ENCODE results near the gene SLU7.

Gene SLU7

DNA sequence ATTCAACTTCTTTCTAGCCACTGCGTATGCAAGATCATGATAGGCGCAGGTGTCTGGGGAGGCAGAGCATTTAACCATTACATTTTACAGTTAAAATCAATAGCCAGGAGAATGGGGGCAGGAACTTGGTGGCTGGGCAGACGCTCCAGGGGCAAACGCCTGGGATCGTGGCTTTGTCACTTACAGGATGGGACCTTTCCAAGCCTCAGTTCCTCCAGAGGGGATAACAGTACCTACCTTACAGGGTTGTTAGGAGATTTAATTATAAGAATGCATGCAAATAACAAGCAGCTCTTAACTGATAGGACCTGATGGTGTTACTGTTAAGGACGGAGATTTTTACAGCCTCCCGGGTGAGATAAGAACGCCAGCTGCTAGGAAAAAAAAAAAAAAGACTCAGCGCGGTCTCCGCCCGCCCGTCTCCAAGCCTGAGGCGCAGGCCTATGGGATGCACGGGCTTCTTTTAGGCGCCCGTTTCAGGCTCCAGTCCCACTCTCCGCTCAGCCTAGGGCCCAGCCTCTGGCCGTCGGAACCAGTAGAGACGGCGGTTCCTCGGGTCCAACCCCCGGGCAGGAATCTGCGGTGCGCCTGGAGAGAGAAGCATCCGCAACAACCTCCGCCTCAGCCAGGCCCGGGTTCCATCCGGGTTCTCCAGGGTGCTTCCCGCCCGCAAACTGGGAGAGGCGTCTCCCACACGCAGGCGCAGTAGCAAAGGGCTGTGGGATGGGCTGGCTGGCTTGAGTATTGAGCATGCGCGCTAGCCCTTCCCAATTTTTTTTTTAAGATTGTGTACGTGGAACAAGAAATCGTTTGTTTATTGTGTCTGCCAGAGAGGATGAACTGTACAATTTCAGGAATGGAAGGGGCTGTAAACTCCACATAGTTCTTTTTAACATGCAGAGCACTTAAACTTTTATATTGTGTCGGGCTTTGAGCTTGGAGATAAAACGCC, 19.2 kb downstream of the SLU7 start, which contains the start of gene FAM200C:
Gene FAM200C, minus strand, starts transcription at position 653 of the 952 bp plus-strand sequence. CDS start 4,564 bp downstream, outside the sequence.
- DNase-seq: peak; percentile 30

DNA sequence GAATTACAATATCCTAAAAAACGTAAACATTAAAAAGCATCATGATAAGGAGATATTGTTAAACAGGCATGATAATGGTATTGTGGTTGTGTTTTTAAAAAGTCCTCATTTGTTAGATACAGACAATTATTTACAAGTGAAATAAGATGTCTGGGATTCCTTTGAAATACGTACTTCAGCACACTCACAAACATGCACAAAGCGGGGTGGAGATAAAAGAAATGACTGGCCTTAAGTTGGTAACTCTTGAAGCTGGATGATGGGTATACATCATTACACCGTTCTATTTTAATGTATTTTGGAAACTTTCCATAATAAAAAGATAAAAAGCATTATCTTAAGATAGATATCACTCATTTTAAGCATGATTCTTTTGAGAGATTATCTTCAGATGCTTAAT, 20.1 kb downstream of the SLU7 start:
- DNase-seq: no peak

DNA sequence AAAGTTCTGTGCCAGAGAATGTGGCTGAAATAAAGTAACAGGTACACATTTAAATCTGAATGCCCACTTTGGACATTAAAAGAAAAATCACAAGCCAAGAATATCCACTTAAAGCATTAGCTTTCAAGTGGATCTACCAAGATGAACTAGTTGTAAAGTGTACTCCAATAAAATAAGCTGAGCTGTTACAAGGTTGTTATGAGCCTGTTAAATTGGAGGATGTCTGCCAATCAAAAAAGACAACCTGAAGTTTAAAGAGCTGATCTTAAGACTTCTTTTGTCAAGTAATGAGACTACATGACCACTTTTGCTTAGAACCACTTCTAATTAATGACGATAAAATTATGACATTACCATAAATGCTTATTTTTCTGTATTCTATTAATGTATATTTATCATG, 21.4 kb downstream of the SLU7 start:
- DNase-seq: no peak

DNA sequence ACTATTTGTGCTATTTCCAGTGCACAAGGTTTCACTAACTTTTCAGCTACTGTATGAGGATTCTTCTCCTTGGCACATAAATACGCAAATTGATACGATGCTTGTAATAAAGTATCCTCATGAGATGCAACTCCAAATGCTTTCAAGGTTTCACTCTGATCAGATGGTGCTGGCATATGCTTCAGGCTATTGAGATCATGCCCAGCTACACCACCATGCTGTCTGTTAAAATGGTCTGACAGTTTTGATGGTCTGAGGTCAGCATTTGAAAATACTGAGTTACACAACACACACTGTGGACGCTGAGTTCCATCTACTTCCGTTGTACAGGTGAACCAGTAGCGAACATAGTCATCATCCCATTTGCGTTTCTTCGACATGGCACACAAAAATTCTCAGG, 23.8 kb downstream of the SLU7 start:
- no peak for DNase-seq

DNA sequence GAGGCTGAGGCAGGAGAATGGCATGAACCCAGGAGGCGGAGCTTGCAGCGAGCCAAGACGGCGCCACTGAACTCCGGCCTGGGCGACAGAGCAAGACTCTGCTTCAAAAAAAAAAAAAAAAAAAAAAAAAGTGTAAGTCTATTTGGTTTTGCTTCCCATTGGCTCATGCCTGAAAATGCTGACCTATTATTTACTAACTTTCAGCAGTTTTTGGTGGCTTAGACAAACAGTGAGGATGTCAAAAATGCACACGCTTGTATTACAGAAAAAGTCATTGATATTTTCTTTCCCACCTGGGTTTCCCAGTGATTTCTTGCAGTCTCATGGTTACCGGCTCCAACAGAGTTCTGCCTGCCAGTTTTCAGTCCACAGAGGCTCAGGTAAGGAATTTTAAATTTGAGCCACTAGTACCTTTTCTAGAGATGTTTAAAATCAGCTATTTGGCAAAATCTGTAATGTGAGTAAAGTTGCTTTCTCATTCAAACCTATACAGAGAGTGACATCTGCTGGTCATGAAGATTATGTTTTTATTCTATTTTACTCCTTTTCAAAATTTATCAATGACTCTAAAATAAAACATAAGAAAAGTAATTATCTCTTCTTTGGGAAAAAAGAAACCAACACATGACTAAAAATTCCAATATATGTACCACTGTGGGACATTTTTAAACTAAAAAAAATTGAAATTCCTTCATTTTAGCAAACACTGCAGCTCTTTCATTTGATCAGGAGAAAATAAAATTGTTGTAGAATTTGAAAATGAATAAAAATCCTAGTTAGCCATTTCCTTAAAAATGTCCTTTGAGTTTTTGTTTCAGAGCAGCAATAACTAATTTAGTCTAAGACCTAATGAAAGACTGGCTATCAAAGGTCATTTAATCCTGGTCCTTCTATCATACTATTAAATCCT, 27.8 kb downstream of the SLU7 start:
- no peak for DNase-seq

DNA sequence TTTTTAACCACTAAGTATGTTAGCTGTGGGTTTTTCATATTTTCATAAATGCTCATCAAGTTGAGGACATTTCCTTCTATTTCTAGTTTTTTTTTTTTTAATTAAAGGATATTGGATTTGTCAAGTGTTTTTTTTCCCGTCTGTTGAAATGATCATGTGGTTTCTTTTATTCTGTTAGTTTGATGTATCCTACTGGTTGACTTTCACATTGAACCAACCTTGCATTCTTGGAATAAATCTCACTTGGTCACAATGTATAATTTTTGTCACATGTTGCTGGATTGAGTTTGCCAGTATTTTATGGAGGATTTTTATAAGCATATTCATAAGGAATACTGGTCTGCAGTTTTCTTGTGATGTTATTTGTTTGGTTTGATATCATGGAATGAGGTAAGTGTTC, 31.4 kb downstream of the SLU7 start:
- no peak for DNase-seq

DNA sequence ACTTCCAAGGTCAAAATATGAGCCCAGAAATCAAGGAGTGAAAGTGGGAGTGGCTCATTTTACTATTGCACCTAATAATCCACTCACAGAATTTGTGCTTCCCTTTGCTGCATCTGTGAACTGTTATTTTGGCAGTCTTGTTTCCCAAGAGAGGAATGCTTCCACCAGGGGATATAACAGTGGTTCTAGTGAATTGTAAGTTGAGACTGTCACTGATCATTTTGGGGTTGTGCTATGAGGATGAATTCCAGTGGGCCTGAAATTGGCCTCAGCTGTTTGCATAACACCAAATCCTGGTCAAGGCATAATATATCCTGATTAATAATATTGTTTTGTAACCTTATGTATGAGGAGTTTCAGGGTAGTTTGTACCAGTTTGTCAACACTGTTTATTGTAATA, 33.4 kb downstream of the SLU7 start:
- DNase-seq: no peak

DNA sequence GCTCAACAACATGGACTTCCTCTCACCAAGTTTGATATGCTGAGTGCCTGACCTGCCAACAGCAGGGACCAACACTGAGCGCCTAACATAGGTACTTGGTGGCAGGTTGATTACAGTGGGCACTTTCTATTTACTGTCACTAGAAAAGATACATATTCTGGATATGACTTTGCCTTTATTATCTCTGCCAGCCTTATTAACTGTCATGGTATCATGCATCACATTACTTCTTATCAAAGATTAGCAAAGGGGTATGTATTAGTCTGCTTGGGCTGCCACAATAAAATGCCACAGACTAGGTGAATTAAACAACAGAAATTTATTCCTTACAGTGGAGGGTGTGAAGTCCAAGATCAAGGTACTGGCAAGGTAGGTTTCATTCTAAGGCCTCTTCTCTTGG, 34.2 kb downstream of the SLU7 start:
- DNase-seq: no peak

DNA sequence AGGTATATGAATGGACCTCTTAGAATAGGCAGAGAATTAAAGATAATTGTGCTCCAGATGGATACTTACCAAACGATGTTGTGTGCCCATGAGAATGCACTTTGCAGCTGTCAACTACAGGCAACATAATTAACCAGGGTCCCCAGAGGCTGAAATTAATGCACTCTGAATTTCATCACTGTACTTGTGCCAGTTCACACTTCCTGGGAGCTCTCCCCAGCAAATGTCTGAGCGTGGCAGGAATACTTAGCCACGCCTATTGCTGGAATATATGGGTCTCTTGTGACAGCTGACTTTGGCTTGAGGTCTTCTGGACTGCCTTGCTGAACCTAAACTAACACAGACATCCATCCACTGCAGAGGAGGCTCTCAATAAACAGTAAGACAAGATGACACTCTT, 36.5 kb downstream of the SLU7 start:
- no peak for DNase-seq

DNA sequence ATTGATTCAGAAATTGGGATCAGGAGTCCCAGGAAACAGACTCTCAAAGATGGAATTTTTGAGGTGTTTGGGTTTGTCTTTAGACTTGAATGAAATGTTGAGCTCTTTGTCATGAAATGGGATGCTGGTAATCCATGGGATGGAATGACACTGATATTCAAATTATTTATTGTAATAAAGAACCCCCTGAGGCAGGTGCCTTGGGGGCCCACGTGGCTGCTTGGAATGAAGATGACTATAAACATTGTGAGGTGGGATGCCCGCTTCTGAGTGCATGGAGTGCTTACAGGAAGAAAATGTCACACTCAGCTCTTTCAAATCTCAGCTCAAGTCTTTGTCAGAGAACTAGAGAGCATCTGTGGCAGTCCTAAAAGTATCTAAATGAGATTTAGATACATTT, 38.8 kb downstream of the SLU7 start:
- DNase-seq: no peak

DNA sequence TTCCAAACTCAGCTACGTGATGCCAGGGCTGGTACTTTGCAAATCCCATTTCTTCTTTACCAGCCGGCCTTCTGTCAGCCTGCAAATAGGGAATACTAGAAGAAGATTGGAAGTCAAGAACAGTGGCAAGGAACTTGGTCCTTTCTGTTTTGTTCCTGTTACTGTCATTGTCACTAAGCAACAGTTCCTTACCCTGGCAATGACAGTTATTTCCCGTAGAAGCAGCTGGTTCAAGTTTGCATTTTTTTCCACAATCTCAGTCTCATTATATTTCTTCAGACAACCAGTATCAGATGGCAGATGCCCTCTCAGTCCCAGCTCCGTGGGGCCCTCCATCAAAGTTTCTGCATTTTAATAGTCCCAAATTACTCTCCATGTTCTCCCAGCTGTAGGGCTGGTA, 39.4 kb downstream of the SLU7 start:
- DNase-seq: no peak

DNA sequence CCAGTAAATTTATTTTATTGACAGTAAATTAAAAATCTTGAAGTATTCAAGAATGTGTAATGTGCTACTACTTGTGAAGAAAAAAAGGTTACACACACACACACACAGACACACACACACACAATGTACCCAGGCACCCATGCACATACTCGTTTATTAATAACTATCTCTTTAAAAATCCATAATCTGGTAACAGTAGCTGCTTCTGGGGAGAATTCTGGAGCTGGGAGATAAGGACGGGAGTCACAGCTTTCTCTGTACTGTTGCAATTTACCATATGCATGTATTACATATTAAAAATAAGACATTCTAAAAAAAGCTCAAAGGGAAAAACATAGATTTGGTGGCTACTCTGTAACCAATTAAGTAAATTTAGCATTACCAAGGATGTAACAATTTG, 40.6 kb downstream of the SLU7 start:
- DNase-seq: no peak

DNA sequence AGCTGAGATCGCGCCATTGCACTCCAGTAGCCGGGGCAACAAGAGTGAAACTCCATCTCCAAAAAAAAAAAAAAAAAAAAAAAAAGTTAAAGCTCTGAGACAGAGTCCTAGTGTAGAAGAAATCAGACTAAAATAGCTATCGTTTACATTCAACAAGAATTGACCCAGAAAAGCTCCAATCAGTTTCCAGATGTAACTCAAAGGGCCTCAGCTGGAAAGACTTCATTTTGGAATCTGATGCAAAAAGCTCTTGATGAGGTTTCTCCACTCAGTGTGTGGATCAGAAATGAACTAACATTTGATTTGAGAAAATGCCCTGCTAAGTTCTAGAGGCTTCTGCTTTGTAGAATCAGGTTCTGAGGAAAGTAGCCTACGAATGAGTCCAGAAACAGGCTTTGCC, 41.2 kb downstream of the SLU7 start:
- DNase-seq: no peak

DNA sequence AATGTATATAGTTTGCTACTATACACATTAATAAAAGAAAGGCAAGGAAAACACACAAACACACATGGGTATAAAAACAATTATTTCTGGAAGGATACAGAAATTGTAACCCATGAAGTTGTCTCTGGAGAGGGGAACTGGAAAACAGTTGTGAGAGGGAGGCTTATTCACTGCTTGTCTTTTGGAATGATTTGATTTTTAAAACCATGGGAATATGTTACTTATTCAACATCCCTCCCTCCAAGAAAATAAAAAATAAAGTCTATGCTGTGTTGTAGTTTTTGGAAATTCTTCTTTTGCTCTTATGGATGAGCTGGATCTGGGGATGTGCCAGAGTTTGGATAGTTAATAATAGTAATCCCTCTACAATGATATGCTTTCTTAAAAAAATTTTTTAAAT, 42.5 kb downstream of the SLU7 start:
- no peak for DNase-seq

DNA sequence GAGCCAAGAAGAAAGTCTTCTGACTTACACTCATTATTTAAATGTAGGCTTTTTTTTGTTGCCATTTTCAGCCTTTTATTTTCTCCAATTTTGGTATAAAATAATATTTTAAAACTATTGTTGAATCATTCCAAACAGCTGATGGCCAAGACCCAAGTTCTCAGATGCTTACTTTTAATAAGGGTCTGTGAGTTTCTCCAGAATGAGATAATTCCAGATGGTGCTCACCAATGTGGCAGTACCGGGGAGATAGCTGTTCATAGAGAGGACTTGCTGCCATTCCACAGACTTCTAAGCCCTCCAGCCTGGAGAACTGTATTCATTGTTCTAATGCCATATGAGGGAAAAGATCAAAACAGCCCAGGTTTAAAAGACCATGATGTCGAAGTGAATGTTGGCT, 43.2 kb downstream of the SLU7 start:
- DNase-seq: no peak

DNA sequence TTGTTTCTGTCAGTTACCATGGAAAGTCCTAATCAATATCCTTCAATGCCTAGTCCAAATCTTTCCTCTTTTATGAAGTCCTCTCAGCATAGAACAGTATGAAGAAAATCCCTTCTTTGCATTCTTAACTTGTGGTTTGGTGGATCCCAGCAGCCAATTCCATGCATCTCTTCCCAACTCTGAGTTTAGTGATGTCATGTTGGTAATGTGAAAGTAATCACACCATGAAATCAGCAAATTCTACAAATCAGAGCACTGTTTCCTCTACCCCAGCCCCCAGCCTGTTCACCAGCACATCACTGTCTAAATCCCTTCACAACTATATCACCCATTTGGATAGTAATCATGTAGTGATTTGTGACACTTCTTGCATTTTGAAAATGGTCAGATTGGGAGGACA, 43.7 kb downstream of the SLU7 start:
- no peak for DNase-seq

DNA sequence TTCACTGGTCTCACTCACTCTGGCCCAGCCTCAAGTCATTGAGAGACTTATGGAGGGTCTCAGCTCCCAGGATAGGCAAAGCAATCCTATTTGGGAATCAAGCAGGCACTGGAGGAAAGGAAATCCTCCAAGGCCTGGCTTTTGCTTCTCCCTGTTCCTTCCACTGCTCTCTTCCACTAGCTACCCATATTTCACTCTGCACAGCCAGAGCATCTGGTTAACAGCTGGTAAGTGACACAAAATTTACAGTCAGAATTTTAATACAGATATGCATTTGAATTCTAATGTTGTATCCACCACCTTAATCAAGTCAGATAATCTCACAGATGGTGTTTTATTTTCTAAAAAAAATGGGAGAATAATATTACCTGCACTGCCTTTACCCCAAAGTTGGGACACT, 47.6 kb downstream of the SLU7 start:
- no peak for DNase-seq

DNA sequence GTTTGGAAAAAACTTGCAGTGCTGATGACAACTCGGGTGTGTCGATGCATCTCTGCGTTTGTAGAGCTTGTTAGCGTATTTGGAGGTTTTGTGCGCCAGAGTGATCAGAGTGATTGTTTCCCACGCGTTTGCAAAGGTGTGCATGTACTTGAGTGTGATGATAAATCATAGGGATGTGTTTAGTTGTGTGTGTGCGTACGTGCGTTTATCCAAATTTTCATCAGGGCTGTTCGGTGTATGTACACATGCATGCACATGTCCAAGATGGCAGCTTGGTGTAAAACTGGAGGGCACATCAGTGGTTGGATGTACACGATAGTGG, 48.2 kb downstream of the SLU7 start:
- no peak for DNase-seq

DNA sequence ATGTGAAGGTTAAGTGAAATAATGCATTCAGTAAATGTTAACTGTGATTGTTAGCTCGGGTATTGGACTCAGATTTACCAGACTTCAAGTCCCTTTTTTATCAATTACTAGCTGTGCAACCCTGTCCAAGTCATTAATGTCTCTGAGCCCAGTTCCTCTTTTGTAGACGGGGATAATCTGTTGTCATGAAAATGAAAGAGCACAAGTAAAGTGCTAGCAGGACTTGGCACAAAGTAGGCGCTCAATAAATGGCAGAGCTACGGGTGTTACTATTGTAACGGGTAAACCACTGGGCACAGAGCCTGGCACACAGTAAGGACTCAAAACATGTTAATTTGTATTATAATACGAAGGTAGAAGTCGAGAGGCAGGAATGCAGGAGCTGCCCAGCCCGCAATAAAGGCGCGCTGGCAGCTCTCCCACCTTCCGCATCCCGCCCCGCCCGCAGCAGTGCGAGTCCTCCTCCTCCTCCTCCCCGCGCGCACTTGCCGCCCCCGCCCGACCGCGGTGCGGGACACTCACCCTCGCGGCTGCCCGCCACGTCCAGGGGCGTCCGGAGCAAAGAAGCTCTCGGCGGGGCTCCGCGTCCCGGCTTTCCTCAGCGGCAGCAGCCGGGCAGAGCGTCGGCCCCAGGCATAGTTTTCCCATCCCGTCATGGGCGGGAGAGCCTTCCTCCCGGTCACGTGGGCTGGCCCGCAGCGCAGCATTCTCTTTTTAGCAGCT, 48.7 kb downstream of the SLU7 start, which contains the start of gene C1QTNF2:
Gene C1QTNF2, minus strand, starts transcription at position 637 of the 723 bp plus-strand sequence. CDS start 15,615 bp downstream, outside the sequence.
- DNase-seq: no peak

DNA sequence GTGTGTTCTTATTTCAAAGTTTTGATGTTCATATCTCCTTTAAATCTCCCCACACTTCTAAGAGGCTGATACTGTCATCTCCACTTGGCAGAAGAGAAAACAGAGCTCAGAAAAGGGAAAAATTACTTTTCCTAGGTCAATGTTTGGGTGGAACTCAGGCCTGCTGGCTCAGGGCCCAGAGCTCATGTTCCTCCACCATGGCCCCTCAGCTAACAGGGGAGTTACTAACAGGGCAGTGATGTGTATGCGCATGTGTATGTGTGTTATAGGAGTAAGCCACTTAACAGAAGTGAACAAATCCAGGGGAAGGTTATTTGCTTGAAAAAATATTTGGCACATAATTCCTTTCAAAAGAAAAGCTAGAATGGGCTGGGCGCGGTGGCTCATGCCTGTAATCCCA, 51.0 kb downstream of the SLU7 start:
- DNase-seq: no peak

DNA sequence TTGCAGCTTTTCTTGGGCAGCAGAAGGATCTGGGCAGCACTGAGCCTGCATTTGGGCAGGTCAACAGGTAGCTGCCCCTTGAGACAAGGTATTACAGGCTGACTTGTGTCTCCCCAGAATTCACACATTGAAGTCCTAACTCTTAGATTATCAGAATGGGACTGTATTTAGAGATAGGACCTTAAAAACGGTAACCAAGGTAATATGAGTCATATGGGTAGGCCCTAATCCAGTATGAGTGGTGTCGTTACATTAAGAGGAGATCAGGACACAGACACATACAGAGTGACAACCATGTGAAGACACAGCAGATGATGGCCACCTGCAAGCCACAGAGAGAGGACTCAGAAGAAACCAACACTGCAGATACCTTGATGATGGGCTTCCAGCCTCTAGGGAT, 51.6 kb downstream of the SLU7 start:
- DNase-seq: no peak

DNA sequence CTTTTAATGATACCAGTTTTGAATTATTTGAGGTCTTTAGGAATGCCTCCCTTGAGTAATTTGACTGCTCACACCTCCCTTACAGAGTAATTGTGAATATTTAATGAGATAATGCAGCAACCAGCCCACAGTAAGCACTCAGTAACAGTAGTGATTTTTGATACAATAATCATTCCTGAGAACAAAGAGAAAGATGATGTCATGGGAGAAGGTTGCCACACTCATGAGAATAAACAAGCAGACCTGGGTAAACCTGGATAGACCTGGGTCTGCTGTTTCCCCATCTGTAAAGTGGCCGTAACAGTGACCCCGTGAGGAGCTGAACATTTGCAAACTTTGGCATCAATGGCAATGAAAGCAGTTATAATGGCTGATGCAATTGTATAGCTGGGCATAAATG, 52.7 kb downstream of the SLU7 start:
- DNase-seq: no peak
